HG02884 (cell line): ENCODE measurements around the gene IGSF10.
"Not testable (repeated sequence)": the region's sequence is repeated elsewhere in the genome, so short reads cannot be mapped to it uniquely, and the experiment has no call there.

Experiments
- ATAC-seq: cut with Tn5 transposase; IDR thresholded peaks from one replicate; pipeline ENCODE4 v1.9.1; 2021; ENCODE audit warnings: mild to moderate bottlenecking, moderate library complexity; ENCODE audit not compliant: unreplicated experiment

IGSF10 gene, protein sequence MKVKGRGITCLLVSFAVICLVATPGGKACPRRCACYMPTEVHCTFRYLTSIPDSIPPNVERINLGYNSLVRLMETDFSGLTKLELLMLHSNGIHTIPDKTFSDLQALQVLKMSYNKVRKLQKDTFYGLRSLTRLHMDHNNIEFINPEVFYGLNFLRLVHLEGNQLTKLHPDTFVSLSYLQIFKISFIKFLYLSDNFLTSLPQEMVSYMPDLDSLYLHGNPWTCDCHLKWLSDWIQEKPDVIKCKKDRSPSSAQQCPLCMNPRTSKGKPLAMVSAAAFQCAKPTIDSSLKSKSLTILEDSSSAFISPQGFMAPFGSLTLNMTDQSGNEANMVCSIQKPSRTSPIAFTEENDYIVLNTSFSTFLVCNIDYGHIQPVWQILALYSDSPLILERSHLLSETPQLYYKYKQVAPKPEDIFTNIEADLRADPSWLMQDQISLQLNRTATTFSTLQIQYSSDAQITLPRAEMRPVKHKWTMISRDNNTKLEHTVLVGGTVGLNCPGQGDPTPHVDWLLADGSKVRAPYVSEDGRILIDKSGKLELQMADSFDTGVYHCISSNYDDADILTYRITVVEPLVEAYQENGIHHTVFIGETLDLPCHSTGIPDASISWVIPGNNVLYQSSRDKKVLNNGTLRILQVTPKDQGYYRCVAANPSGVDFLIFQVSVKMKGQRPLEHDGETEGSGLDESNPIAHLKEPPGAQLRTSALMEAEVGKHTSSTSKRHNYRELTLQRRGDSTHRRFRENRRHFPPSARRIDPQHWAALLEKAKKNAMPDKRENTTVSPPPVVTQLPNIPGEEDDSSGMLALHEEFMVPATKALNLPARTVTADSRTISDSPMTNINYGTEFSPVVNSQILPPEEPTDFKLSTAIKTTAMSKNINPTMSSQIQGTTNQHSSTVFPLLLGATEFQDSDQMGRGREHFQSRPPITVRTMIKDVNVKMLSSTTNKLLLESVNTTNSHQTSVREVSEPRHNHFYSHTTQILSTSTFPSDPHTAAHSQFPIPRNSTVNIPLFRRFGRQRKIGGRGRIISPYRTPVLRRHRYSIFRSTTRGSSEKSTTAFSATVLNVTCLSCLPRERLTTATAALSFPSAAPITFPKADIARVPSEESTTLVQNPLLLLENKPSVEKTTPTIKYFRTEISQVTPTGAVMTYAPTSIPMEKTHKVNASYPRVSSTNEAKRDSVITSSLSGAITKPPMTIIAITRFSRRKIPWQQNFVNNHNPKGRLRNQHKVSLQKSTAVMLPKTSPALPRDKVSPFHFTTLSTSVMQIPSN (N-terminal part only)

DNA sequence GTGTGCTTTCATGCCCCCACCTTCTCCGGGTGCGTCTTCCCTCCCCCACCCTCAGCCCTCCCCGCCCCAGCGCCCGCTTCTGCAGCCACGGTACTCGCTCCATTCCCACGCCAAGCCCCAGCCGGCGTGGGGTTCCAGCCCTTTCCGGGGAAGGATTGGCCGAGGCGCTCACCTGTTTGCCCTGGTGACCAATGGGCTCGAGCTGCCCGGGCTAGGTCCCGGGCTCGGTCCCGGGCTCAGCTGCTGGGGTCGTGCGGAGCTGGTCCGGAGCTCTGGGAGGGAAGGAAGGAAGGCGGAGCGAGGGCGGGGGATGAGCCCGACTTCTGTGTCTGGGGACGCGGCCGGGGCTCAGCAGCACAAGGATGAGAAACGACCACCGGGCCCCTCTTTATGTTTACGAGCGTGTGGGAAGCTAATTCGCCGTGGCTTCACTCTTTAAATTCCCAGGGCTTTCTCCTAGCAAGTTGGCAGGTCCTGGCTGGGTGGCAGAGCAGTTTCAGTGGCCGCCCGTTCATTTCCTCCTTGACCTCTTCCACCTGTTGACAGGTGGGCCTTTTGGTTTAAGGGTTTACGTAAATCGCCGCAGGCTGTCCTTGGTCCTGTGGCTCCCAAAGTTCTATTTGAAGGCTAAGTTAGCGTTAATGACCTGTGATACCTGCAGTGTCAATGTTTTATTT, at the start of gene IGSF10:
Gene IGSF10, minus strand, starts transcription at position 288 of the 677 bp plus-strand sequence. CDS start 2,352 bp downstream, outside the sequence.
- no peak for ATAC-seq

- not testable (repeated sequence) for ATAC-seq
These were observed 48.7 kb upstream of the IGSF10 start for GRCh38 chr3:151509468-151510135.

DNA sequence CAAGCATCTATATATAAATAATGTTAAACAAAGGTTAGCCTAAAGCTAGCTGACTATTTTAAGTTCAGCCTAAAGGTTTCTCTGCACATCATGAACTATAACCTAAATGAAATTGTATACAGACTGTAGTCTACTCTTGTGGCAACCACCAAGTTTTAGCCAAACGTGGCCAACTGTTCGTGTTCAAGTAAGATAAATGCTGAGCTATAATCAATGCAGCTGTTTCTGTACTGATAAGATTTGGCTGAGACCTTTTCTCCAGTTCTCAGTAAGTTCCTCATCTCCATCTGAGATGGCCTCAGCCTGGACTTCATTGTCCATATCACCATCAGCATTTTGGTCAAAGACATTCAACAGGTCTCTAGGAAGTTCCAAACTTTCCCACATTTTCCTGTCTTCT, 43.7 kb upstream of the IGSF10 start:
- ATAC-seq: no peak

GRCh38 chr3:151503074-151503473, 42.2 kb upstream of the IGSF10 start:
- ATAC-seq: no peak

DNA sequence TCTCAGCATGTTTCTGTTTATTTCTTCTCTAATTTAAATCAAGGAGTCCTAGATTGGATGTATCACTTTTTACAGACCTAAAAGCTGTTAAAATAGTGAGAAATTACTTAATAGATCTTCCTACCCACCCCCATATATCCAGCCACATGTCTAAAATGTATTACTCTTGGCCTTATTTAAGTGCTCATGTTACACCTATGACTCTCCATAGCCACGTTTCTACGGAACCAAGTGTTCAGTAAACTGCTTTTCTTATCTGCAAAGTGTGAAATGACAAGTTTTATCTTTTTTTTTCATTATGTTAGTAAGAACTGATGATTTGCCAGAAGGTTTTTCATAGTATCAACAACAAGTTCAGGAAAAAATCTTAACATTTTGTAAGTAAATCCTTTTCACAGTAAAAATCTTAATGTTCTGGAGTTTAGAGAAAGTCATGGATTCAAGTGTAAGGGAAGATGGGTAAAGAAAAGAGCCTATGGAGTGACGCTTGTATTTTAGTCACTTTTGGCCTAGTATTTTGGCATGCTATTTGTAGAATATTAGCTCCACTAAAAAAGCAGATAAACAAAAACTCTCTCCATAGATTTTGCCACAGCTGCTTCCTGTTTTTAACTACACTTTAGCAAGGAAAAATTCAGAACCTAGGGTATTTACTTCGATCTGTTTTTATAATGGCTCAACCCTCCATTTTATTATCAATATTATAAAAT, 41.2 kb upstream of the IGSF10 start:
- ATAC-seq: no peak

GRCh38 chr3:151501171-151501922, 40.5 kb upstream of the IGSF10 start:
- no peak for ATAC-seq

DNA sequence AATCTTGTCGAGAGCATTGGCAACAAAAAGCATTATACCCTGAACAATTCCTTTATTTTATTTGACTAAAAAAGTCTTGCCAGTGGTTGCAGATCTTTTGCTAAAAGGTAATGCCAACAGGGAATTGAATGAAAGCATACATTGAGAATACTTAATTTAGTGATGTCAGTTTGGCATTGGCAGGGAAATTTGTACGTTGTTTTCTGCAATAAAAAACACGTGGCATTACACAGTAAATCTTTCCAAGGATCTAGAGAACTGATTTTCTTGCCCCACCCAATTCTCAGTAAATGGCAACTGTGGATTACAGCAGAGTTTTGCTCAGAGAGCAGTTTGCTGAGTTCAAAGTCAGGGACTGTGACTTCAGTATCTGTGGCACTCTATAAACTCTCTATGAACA, 38.3 kb upstream of the IGSF10 start:
- no peak for ATAC-seq

GRCh38 chr3:151491525-151491924, 30.7 kb upstream of the IGSF10 start:
- no peak for ATAC-seq

DNA sequence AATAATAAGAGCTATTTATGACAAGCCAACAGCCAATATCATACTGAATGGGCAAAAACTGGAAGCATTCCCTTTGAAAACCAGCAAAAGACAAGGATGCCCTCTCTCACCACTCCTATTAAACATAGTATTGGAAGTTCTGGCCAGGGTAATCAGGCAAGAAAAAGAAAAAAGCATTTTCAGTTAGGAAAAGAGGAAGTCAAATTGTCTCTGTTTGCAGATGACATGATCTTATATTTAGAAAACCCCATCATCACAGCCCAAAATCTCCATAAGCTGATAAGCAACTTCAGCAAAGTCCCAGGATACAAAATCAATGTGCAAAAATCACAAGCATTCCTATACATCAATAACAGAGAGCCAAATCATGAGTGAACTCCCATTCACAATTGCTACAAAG, 27.0 kb upstream of the IGSF10 start:
- ATAC-seq: not testable (repeated sequence)

DNA sequence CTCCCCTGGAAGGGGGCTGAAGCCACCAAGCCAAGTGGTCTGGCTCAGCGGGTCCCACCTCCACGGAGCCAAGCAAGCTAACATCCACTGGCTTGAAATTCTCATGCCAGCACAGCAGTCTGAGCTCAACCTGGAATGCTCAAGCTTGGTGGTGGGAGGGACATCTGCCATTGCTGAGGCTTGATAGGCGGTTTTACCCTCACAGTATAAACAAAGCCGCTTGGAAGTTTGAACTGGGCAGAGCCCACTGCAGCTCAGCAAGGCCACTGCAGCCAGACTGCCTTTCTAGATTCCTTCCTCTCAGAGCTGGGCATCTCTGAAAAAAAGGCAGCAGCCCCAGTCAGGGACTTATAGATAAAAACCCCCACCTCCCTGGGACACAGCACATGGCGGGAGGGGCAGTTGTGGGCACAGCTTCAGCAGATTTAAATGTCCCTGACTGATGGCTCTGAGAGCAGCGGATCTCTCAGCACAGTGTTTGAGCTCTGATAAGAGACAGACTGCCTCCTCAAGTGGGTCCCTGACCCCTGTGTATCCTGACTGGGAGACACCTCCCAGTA, 23.2 kb upstream of the IGSF10 start:
- no peak for ATAC-seq

GRCh38 chr3:151483488-151483887, 22.6 kb upstream of the IGSF10 start:
- ATAC-seq: no peak

GRCh38 chr3:151480492-151480891, 19.6 kb upstream of the IGSF10 start:
- ATAC-seq: no peak

DNA sequence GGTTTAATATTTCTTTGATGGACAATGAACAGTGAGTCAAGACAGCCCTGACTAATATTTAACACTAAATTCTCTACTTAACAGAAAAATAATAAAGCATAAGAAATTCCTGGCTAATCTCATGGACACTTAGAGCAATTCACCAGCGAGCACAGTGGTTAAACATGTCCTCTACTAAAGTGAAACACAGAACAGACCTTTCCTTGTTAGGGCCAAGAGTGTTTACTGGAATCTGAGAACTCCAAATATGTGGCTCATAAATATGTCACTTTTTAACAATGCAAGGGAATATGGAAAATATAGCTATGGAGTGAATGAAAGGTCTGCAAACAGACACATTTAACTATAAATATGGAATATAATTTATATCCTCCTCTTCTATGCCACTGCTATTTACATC, 18.6 kb upstream of the IGSF10 start:
- no peak for ATAC-seq

DNA sequence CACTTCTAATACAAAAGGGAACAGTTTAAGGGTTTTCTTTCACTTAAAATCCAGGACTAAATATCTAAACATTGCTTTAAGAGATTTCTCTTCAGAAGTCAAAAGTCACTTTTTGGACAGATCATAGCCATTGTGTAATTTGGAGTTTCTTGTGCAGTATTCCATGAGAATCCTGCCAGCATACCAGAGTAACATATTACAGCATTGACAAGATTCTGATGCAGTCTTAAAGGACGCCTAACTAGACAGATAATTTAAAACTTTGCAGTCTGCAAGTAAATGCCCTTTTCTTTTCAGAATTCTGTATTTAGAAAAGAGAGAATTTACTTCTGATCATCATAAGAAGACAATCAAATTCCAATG, 17.5 kb upstream of the IGSF10 start:
- ATAC-seq: no peak

- no peak for ATAC-seq
These were observed 16.9 kb upstream of the IGSF10 start for GRCh38 chr3:151477591-151478334.

DNA sequence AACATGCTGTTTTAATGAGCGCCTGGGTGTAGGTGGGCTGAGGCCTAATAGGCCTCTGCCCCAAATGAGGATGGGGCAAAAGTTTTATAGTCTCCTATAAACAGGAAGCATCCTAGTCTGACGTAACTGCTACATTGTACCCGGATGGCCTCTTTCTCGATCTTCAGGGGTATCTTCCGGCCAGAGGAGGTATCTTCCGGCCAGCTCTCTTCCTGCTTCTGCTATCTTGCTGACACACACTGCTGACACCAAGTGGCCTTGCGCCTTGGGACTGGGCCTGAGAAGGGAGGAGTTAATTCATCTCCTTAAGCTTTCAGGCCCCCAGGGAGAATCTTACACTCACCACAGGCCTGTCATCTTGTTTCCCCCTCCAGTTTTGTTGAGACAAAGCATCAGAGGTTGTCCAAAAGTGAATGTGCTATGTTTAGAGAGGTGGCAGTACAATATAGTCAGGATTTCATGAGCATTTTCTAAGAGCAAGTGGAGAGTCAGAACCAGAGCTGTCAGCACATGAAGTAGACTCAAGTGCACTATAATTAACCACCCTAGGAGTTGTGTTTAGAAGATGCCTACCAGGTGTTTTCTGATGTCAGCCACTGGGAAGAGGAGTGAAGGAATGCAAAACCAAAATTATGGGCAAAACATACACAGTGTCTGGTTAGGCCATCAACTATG, 15.6 kb upstream of the IGSF10 start:
- ATAC-seq: no peak

DNA sequence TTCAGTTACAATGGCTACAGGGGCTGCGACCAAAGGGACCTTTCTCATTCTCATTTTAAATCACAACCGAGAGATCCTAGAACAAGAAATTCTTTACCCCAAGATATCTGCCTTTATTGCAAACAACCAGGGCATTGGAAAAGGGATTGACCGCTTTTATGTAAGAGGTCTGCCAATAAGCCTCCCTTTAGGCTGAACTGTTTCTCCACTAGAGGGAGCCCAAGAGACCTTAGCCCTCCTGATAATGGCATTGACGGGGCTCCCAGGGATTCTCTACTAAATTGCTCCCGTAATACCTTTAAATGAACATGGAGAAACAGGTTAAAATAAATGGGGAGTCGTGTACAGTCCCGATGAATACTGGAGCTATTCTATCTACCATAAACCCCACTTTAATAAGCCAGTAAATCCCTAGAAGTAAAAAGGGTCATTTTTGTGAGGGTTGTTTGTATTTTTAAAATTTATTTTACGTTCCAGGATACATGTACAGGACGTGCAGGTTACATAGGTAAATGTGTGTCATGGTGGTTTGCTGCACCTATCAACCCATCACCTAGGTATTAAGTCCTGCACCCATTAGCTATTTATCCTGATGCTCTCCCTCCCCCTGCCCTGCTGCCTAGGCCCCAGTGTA, 7.5 kb upstream of the IGSF10 start:
- no peak for ATAC-seq
